GOT3 (cell line): ENCODE results near the gene LILRA5.
"Not testable (repeated sequence)": the region's sequence is repeated elsewhere in the genome, so short reads cannot be mapped to it uniquely, and the experiment has no call there.

Source experiments
- DNase-seq: peaks from one replicate; lab custom pipeline; 2025; ENCODE audit warnings: mixed read lengths; lab: John Stamatoyannopoulos, UW

LILRA5 gene

GRCh38 chr19:54273821-54274220, 39.1 kb downstream of the LILRA5 start:
- no peak for DNase-seq

GRCh38 chr19:54272181-54272580, 40.8 kb downstream of the LILRA5 start:
- not testable (repeated sequence) for DNase-seq

DNA sequence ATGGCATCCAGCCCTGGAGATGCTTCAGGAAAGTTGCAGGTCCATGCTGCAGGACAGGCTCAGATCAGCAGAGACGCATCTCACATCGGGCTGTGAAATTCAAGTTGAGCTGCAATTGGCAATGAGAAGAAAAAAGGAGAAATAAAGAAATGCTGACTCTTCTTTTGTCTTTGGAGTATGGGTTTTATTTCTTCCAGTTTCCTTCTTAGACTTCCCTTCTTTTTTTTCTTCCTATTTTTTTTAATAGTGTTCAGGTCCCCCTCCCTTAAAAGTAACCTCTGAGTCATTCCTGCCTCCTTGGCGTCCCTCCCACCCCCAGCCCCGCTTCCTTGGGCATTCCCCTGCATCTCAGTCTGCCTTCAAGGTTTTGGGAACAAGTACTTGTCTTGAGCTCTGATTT, 41.4 kb downstream of the LILRA5 start:
- not testable (repeated sequence) for DNase-seq

DNA sequence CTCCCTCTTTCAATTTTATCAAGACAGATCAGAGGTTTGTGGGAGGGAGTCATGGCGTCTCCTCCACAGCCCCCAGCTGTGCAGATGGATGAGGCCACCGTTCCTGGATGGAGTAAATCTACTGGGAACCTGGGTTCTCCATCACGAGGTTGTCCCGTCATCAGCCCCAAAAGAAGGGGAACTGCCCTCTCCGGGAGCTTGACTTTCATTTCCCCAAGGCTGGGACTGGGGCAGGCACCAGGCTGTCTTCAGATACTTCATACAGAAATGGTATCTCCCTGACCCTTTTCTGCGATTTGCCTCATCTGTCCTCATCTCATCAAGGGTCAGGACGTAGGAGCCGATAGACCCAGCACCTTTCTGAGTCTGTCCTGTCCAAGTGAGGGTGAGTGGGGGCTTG, 41.9 kb downstream of the LILRA5 start:
- DNase-seq: no peak

- DNase-seq: no peak
Observed at GRCh38 chr19:54268936-54269335, 44.0 kb downstream of the LILRA5 start.

DNA sequence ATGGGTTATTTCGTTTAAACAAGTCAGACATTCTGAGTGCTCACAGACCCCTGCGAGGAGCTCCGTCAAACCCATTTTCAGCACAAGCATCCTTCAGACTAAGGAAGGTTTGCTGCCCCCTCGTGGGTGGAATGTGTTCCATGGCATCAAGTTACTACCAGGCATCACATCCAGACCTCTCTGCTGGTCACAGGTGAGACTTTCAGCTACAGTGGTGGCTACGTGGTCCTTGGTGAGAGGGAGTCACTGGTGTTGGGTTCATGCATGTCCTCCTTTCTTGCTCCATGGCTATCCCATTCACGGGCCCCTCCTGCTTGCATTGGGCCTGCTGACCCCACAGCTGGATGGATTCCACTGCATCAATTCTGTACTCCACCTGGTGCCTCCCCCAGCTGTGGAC, 46.8 kb downstream of the LILRA5 start:
- DNase-seq: no peak

- no peak for DNase-seq
Observed at GRCh38 chr19:54262470-54262869, 50.5 kb downstream of the LILRA5 start.

- no peak for DNase-seq
Observed at GRCh38 chr19:54262066-54262465, 50.9 kb downstream of the LILRA5 start.

DNA sequence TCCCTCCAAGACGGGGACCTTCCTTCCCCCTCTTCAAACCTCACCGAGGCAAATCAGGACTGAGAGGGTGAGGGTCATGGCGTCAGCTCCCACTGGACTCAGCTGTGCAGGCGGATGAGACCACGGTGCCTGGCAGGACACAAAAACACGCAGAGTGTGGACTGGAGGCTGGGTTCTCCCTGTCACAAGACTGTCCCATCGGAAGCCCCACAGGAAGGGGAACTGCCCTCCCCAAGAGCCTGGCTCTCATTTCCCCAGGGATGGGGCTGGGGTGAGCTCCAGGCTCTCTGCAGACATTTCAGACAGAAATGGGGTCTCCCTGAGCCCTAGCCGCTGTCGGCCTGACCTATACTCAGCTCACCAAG, 55.9 kb downstream of the LILRA5 start, which contains the start of gene LILRB5:
LILRB5 (minus strand) TSS at position 158 of the 365 bp plus-strand sequence; CDS start at position 78, 80 bp downstream.
- DNase-seq: no peak
